GM10266 (cell line): ENCODE measurements around the gene METTL8.
"Not testable (repeated sequence)": the region's sequence is repeated elsewhere in the genome, so short reads cannot be mapped to it uniquely, and the experiment has no call there.

ENCODE experiments used
- DNase-seq: peaks from one replicate; pipeline ENCODE4 v3.0.0; 2012; ENCODE audit errors: extremely low spot score
- CTCF ChIP-seq: IDR thresholded peaks from 2 replicates; pipeline ENCODE4 v1.5.1; 2012; ENCODE audit warnings: mild to moderate bottlenecking, low read depth; ENCODE audit not compliant: control insufficient read depth, insufficient read depth; ENCODE audit errors: missing control alignments

METTL8 gene

GRCh38 chr2:171383134-171383533, 50.7 kb downstream of the METTL8 start:
- DNase-seq: no peak
- TF ChIP-seq CTCF: no peak

GRCh38 chr2:171382175-171382574, 51.6 kb downstream of the METTL8 start:
- DNase-seq: not testable (repeated sequence)

GRCh38 chr2:171377852-171378251, 55.9 kb downstream of the METTL8 start:
- not testable (repeated sequence) for DNase-seq

- TF ChIP-seq CTCF: no peak
- DNase-seq: no peak
These were observed 66.1 kb downstream of the METTL8 start for GRCh38 chr2:171367692-171368091.

- no peak for DNase-seq
- no peak for TF ChIP-seq CTCF
These were observed 68.0 kb downstream of the METTL8 start for GRCh38 chr2:171365778-171366177.

GRCh38 chr2:171365232-171365631, 68.6 kb downstream of the METTL8 start:
- no peak for DNase-seq
- TF ChIP-seq CTCF: no peak

- no peak for DNase-seq
- TF ChIP-seq CTCF: no peak
These were observed 71.4 kb downstream of the METTL8 start for GRCh38 chr2:171362396-171362795.

GRCh38 chr2:171360905-171361304, 72.9 kb downstream of the METTL8 start:
- no peak for TF ChIP-seq CTCF
- no peak for DNase-seq

- not testable (repeated sequence) for DNase-seq
These were observed 80.0 kb downstream of the METTL8 start for GRCh38 chr2:171353746-171354145.
